Sciatic nerve (tissue), 2 donors: Measurements from ENCODE around the gene AHCTF1. TPM values are rescaled to one million over a fixed set of nuclear protein-coding genes. Genes with fewer than 3 reads are reported as not detected.
"Not testable (repeated sequence)": the region's sequence is repeated elsewhere in the genome, so short reads cannot be mapped to it uniquely, and the experiment has no call there.

Source experiments
- ATAC-seq: fragments of 200-7000 bp; cut with Tn5 transposase; one replicate; pipeline ENCODE4 v1.9.1; 2020; ENCODE audit warnings: mild to moderate bottlenecking, moderate library complexity
- DNase-seq: peaks from one replicate; pipeline ENCODE4 v3.0.0-alpha.2; 2020; ENCODE audit warnings: low spot score
- intact Hi-C: fragments of 100-400 bp; cut with DNase I; formaldehyde crosslinking; loops from one replicate; pipeline ENCODE4 v1.14.2; 2022
- total RNA-seq: library from RNA; stranded (reverse); fragmentation: NEBNext Ultra II Directional; extraction: Animal tissue kit (Norgen Biotek cat#: 25700); gene quantifications from one replicate; pipeline ENCODE4 v1.2.1, GENCODE V29; 2021
- donor health status: DM: no; HTN: no; CAD: no.
- donor health status: DM: no; HTN: no; CAD: no.

Gene AHCTF1
- total RNA-seq, 1 donor from 2014 or later: 46.4 TPM

DNA sequence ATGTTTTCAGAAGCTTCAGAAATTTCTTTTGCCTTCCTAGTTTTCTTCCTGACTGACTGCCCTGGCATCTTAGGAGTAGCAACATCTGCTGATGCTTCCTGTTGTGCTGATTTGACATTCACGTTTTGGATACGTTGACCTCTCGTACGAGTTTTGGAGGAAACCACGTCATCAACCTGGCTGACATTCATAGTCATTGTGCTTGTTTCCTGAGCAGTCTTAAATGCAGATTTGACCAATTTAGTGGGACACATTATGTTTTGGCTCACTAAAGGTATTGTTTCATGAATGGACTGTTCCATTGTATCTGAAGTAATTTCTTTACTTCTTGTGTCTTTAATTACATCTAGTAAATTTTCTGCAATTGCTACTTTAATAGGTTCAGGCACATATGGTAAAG is 81.1 kb downstream of the AHCTF1 start:
- ATAC-seq, DNase-seq, intact Hi-C loops: not testable (repeated sequence)

DNA sequence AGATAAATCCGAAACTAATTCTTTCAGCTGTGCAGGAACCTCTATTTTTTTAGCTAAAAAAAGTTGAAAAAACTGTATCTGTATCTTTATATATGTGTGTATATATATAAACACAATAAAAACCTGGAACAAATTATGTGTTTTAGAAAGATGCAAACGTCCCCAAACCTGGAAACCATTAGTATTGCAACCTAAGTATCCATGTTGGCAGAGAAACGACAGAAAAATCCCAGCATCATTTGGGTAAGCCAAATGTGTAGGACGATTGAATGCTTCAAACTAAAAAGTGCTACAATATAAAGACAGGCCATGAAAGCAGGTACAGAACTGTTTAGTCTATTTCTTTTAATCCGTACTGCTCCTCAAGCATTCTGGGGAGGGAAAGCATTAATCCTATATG is 87.9 kb downstream of the AHCTF1 start:
- ATAC-seq (no peak), DNase-seq (no peak)
- intact Hi-C loops: no loop called here

DNA sequence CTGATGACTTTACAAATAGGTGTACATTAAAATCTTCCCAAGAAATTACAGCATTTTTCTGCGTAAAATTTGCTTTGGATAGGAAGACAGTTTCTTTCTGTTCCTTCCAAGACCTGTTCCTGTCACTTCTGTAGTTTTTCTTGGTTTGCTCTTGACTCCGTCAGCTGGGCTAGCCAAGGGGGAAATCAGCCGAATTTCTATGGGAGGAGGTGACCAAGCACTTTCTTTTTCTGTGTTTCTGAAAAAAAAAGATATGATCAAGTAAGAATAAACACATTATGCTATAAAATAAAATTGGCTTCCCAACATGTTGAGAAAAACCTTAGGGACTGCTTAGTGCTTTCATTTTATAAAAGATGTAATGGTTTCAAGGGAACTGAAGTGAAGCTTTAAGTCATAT is 91.0 kb downstream of the AHCTF1 start:
- intact Hi-C loops, ATAC-seq, DNase-seq: not testable (repeated sequence)

DNA sequence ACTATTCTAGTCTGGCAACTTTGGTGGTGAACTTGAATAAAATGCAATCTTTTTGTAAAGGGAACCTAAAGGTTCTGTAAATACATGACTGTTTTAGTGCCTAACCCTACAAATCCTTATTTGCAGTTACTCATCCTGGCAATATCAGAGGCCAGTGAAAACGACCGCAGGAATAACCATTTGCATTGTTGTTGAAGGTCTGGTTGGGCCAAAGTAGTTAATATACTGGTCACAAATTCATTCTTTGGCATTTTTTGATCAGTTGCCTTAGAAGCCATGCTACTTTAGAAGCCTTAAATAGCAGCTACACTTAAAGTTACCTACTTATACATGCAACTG is 93.7 kb downstream of the AHCTF1 start:
- intact Hi-C loops: no loop called here
- DNase-seq (no peak), ATAC-seq (no peak)

DNA sequence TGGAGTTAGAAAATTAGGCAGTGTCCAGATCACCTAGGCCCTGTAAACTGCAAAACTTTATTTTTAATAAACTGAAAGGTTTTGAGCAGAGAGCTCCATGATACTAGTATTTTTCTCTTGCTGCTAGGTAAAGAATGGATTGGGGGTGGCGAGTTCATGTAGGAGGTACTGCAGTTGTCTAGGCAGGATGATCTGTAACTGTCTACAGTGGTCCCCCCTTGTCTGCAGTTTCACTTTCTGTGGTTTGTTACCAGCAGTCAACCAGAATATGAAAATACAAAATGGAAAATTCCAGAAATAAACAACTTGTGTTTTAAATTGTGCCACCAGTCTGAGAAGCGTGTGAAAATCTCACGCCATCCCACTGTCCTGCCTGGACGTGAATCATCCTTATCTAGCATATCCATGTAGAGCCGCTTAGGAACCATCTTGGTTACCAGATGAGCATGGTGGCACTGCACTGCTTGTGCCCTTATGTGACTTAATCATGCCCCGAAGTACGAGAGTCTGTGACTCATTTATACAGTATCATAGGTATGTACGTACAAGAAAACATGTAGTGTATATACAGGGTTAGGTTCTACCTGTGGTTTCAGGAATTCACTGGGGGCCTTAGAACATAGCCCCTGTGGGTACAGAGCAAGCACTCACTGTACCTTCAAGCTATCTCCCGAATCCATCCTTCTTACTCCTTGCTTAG is 94.2 kb downstream of the AHCTF1 start:
- DNase-seq (no peak), ATAC-seq (no peak)
- intact Hi-C loops: no loop called here

DNA sequence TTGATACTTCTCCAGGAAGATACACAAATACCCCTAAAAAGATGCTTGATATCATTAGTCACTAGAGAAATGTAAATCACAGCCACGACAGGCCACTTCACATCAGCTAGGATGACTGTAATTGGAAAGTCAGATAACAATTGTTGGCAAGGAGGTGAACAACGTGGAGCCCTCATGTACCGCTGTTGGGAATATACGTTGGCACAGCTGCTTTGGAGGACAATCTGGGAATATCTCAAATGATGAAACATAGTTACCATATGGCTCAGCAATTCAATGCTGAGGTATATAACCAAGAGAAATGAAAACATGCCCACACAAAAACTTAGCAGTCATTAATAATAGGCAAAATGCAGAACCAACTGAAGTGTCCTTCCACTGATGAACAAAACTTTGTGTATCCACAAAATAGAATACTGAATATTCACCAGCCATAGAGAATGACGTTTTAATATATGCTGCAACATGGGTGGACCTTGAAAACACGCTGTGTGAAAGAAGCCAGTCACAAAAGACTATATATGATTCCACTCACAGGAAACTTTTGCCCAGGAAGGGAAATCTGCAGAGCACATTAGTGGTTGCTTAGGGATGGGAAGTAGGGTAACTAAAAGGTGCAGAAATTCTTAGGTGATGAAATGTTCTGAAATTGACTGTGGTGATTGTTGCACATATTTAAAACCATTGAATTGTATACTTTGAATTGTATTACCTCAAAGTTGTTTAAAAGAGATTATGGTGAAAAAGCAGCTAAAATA is 95.4 kb downstream of the AHCTF1 start:
- DNase-seq (no peak), ATAC-seq (no peak)
- intact Hi-C loops: no loop called here

DNA sequence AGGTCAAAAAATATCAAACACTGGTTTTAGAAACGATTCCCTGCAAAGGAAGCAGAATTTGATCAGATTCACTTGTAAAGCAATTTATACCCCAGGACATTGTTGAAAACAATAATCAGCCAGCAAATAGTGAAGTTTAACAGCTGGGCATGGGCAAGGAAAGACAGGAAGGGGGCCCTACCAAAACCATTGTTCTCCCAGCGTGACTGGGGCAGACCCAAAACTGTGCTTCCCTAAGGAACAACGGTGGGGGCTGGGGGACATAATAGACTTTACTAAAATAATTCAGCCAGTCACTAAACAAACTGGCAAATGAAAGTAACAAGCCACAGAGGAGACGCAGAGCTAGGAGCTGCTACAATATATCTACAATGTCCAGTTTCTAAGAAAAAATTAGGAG is 100.2 kb downstream of the AHCTF1 start:
- DNase-seq (no peak), ATAC-seq (no peak)
- intact Hi-C loops: no loop called here

DNA sequence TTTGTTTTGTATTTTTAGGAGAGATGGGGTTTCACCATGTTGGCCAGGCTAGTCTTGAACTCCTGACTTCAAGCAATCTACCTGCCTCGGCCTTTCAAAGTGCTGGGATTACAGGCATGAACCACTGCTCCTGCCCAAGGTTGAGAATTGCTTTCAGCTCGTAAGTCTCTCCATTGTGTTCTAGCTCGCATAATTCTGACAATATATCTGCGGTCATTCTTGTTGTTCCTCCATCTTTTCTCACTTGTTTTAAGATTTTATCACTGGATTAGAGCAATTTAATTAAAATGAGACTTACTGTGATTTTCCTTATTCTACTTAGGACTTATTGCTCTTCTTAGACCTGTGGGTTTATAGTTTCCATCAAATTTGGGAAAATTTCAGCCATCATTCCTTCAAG is 102.9 kb downstream of the AHCTF1 start:
- no peak for ATAC-seq
- no peak for DNase-seq
- intact Hi-C loops: no loop called here

DNA sequence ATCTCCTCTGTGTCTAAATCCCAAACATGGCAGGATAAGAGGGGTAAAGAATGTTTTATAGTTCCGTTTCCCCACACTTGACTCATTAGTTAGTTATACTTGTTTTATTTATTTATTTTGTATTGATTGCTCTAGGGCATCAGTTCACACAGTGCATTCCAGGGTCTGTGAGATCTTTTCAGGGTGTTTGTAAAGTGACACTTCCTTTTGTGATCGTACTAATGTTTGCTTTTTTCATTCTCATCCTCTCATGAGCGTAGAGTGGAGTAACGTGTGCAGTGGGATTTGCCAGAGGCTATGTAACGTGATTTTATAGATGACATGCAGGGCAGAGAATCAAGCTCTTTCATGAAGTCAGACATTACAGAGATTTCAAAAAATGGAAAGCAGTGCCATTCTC is 104.4 kb downstream of the AHCTF1 start:
- ATAC-seq (no peak), DNase-seq (no peak)
- intact Hi-C loops: no loop called here

DNA sequence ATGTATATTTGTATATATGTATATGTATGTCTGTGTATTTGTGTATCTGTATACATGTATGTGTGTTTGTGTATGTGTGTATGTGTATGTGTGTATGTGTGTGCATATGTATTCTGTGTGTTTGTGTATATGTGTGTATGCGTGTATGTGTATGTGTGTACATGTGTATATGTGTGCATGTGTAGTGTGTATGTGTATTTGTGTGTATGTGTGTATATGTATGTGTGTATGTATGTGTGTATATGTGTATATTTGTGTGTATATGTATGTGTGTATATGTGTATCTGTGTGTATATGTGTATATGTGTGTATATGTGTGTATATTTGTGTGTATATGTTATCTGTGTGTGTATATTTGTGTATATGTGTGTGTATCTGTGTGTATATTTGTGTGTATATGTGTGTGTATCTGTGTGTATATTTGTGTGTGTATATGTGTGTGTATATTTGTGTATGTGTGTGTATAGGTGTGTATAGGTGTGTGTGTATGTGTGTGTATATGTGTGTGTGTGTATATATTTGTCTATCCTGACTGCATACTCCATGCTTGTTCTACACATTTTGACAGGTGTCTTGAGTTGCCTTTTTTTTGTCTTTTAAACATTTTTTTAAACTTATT is 106.1 kb downstream of the AHCTF1 start:
- intact Hi-C loops: no loop called here
- DNase-seq: no peak
- ATAC-seq: no peak

DNA sequence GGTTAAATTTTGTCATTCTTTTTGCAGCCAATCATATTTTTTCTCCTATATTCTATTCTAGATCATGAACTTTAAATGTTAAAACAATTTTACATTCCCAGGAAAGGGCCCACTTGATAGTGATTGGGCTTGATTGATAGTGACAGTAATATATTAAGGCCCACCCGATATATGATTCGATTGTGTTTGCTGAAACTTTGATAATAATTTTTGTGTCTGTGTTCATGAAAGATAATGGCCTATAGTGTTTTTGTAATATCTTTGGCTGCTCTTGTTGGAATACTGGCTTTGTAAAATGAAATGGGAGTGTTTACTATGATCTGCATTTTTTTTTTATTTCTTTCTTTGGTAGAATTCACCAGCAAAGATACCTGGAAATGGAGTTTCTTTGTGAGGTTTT is 107.2 kb downstream of the AHCTF1 start:
- ATAC-seq (no peak), DNase-seq (no peak)
- intact Hi-C loops: no loop called here

DNA sequence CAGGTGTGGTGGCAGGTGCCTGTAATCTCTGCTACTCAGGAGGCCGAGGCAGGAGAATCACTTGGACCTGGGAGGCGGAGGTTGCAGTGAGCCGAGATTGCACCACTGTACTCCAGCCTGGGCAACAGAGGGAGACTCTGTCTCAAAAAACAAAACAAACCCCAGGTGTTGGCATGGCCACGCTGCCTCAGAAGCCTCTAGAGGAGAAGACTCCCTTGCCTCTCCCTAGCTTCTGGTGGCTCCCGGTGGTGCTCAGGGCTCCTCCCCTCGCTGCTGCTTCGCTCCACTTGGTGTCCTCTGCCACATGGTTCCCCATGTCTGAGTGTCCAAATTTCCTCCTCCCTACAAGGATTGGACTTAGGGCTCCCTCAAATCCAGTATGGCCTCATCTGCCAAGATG is 109.6 kb downstream of the AHCTF1 start:
- ATAC-seq, DNase-seq, intact Hi-C loops: not testable (repeated sequence)

DNA sequence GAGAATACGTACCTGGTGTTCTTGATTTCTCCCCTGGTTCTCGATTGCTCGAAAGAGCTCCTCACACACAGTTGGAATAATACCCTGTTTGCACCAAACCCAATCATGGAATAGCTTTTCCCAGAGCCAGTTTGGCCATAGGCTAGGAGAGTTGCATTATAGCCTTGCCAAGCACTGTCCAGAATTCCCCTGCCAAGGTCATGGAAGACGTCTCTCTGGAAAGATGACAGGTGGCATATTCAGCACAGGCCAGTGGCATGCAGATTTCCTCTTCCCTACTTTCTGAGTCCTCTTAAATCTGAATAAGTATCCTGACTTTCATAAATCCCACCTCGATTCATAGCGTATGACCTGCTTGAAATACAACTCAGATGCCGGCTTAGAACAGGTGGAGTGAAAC is 111.1 kb downstream of the AHCTF1 start:
- intact Hi-C loops: no loop called here
- ATAC-seq (no peak), DNase-seq (no peak)

DNA sequence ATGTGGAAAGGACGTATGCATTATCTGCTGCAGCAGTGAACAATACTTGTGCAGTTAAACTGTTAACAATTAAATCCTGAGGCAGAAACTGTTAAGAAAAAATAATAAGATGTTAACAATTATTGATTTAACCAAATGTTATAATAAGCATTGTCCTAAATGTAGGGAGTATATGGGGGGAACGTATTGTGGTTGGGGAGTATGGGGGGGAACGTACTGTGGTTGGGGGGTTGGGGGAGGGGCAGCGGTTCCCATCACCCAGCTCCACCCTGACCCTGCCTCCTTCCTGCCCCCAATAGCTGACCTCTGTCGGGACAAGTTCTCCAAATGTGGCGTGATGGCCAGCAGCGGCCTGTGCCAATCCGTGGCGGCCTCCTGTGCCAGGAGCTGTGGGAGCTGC is 114.0 kb downstream of the AHCTF1 start:
- peak; percentile 73 for ATAC-seq
- intact Hi-C loops, DNase-seq: not testable (repeated sequence)

DNA sequence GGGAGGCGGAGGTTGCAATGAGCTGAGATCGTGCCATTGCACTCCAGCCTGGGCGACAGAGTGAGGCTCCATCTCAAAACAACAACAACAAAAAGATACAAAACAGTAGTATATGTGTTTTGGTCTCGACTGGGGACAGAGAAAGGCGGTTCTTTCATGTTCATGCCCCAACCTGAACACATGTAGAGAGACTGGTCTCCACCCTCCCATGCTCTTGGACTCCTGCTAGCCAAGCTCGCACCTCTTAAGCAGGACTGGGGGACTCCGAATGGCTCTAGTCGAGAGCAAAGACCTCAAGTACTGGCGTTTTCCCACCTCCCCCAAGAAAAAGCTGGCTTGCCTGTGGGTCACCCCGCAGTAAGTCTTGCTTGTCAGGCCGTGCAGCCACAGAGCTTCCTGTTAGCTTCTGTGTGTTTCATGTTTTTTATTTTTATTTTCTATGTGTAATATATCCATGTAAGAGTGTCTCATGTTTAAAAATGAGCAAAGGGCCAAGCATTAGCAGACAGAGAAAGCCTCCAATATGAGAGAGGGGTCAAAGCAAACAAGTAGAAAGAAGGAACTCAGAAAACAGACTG is 116.0 kb downstream of the AHCTF1 start:
- intact Hi-C loops: no loop called here
- no peak for DNase-seq
- no peak for ATAC-seq

DNA sequence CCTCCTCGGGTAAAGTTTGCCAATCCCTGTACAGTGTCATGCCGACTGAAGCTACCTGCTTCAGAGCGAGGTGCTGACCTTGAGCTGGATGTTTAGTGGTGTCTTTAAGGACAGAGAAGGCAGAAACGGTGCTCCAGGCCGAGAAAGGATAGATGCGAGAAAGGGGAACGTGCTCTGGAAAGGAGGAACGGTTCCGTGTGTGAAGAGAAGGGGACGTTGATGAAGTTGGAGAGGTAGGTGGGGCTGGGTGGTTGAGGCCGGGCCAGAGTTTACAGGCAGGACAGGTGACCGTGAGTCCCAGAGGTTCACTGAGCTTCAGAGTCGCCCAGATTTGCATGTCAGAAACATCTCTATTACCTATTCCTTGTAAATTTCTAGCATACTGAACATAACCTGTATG is 116.9 kb downstream of the AHCTF1 start:
- no peak for ATAC-seq
- DNase-seq: no peak

DNA sequence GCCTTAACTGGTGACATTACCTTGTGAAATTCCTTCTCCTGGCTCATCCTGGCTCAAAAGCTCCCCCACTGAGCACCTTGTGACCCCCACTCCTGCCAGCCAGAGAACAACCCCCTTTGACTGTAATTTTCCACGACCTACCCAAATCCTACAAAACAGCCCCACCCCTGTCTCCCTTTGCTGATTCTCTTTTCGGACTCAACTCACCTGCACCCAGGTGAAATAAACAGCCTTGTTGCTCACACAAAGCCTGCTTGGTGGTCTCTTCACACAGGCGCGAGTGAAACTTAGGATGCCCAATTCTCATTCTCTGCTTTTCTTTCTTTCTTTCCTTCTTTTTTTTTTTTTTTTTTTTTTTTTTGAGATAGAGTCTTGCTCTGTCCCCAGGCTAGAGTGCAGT is 118.4 kb downstream of the AHCTF1 start:
- intact Hi-C loops, ATAC-seq, DNase-seq: not testable (repeated sequence)

More for the DNA sequence above, 116.9 kb downstream of the AHCTF1 start:
- intact Hi-C loops: no loop called here

DNA sequence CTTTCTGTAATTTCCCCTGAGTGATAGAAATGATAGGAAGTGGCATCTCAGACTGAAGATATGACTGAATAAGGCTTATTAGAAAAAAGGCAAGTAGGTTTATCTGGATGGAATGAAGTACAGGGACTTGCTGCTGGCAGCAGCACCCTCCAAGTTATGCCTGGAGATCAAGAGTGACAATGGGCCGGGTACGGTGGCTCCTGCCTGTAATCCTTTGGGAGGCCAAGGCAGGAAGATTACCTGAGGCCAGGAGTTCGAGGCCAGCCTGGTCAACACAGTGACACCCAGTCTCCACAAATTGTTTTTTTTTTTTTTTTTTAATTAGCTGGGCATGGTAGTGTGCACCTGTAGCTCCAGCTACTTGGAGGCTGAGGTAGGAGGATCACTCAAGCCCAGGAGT is 119.8 kb downstream of the AHCTF1 start:
- intact Hi-C loops: no loop called here

DNA sequence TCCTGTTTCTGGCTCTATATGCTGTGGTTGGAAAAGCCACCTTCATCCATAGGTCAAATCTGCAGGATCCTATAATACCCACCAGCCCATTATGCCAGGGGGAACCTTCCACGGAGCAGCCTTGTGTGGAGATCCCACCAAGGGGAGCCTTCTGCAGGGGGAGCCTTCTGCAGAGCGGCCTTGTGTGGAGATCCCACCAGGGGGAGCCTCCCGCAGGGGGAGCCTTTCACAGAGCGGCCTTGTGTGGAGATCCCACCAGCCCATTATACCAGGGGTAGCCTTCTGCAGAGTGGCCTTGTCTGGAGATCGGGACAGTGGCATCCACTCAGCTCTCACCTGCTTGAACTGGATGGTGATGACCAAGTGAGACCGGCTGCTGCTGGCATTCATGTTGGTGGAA is 122.3 kb downstream of the AHCTF1 start:
- intact Hi-C loops: loop anchor here (5.0 kb wide), 1 partner anchor 747 kb away; no protein-coding TSS in a partner anchor
- DNase-seq (no peak), ATAC-seq (no peak)

More for the DNA sequence above, 119.8 kb downstream of the AHCTF1 start:
- DNase-seq: no peak
- no peak for ATAC-seq
